ENCODE results near the gene CLRN1. TPM values are rescaled to one million over a fixed set of nuclear protein-coding genes. Genes with fewer than 3 reads are reported as not detected.

Gene CLRN1
- total RNA-seq, 1 donor from 2014 or later: not detected

DNA sequence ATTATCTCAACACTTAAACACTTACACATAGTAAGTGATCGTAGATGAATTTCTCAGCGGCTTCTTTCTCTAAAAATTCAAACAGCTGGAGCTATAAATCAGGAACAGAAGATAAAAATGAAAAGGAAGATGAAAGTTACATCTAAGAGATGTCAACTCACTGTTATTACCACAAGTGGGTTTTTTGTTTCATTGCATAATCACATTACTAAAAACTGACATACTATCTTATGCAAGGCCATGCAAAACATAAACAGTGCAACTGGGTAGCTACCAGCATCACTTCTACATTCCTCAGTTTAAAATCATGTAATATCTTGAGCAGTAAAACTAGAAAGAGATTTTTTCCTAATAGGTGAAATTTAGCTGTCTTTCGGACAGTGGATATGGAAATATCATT, 82.2 kb downstream of the CLRN1 start:
- Mint-ChIP-seq H3K36me3 (ENCODE audit: insufficient read depth) (no peaks in the 10 kb centered on the region), H3K4me3 (ENCODE audit: low read depth) (no peak overlapping the region), H3K27me3 (no peaks in the 10 kb centered on the region), H3K27ac (no peak overlapping the region), H3K9me3 (ENCODE audit: low read depth) (no peaks in the 10 kb centered on the region), H3K4me1 (ENCODE audit: low read depth) (no peaks in the 10 kb centered on the region)
- no peak for DNase-seq (ENCODE audit: low spot score, unreplicated experiment)
- TF ChIP-seq, protein P1, sequence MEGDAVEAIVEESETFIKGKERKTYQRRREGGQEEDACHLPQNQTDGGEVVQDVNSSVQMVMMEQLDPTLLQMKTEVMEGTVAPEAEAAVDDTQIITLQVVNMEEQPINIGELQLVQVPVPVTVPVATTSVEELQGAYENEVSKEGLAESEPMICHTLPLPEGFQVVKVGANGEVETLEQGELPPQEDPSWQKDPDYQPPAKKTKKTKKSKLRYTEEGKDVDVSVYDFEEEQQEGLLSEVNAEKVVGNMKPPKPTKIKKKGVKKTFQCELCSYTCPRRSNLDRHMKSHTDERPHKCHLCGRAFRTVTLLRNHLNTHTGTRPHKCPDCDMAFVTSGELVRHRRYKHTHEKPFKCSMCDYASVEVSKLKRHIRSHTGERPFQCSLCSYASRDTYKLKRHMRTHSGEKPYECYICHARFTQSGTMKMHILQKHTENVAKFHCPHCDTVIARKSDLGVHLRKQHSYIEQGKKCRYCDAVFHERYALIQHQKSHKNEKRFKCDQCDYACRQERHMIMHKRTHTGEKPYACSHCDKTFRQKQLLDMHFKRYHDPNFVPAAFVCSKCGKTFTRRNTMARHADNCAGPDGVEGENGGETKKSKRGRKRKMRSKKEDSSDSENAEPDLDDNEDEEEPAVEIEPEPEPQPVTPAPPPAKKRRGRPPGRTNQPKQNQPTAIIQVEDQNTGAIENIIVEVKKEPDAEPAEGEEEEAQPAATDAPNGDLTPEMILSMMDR (IDR thresholded peaks at IDR 0.05; ENCODE audit: unreplicated experiment): no peak

GRCh38 chr3:150889106-150889505, 83.4 kb downstream of the CLRN1 start:
- no peak for DNase-seq (ENCODE audit: low spot score, unreplicated experiment)
- no peak overlapping the region for H3K4me3 Mint-ChIP-seq (ENCODE audit: low read depth)
- no peaks in the 10 kb centered on the region for H3K9me3 Mint-ChIP-seq (ENCODE audit: low read depth)
- H3K4me1 Mint-ChIP-seq (ENCODE audit: low read depth): no peaks in the 10 kb centered on the region
- H3K36me3 Mint-ChIP-seq (ENCODE audit: insufficient read depth): no peaks in the 10 kb centered on the region
- TF ChIP-seq, protein P1 (IDR thresholded peaks at IDR 0.05; ENCODE audit: unreplicated experiment): no peak
- no peaks in the 10 kb centered on the region for H3K27me3 Mint-ChIP-seq
- no peak overlapping the region for H3K27ac Mint-ChIP-seq

- no peak overlapping the region for H3K4me3 Mint-ChIP-seq (ENCODE audit: low read depth)
- H3K9me3 Mint-ChIP-seq (ENCODE audit: low read depth): no peaks in the 10 kb centered on the region
- no peaks in the 10 kb centered on the region for H3K36me3 Mint-ChIP-seq (ENCODE audit: insufficient read depth)
- TF ChIP-seq, protein P1 (IDR thresholded peaks at IDR 0.05; ENCODE audit: unreplicated experiment): no peak
- H3K27ac Mint-ChIP-seq: no peak overlapping the region
- H3K27me3 Mint-ChIP-seq: no peaks in the 10 kb centered on the region
- DNase-seq (ENCODE audit: low spot score, unreplicated experiment): no peak
- no peaks in the 10 kb centered on the region for H3K4me1 Mint-ChIP-seq (ENCODE audit: low read depth)
These were observed 85.5 kb downstream of the CLRN1 start for GRCh38 chr3:150887031-150887430.

DNA sequence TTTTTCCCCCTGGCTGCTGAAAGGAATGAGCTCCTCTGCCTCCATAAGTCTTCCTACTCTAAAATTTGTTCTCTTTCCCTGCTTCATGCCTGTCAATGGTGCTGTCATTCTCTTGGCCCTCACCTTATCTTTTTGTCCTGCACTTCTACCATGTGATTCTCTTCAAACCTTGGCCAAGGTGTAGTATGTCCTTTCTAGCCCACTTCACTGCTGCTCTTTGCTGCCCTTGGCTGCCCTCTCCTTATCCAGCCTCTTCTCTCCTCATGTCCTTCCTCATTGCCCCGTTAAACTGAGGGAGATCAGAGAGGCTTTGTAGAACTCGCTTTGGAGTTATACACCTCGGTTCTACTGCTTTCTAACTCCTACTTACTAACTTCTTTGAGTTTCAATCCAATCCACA, 87.0 kb downstream of the CLRN1 start:
- Mint-ChIP-seq H3K27me3 (no peaks in the 10 kb centered on the region), H3K4me3 (ENCODE audit: low read depth) (no peak overlapping the region), H3K9me3 (ENCODE audit: low read depth) (no peaks in the 10 kb centered on the region), H3K27ac (no peak overlapping the region), H3K36me3 (ENCODE audit: insufficient read depth) (no peaks in the 10 kb centered on the region), H3K4me1 (ENCODE audit: low read depth) (no peaks in the 10 kb centered on the region)
- TF ChIP-seq, protein P1 (IDR thresholded peaks at IDR 0.05; ENCODE audit: unreplicated experiment): no peak
- DNase-seq (ENCODE audit: low spot score, unreplicated experiment): no peak

- no peaks in the 10 kb centered on the region for H3K4me1 Mint-ChIP-seq (ENCODE audit: low read depth)
- no peak overlapping the region for H3K4me3 Mint-ChIP-seq (ENCODE audit: low read depth)
- no peaks in the 10 kb centered on the region for H3K9me3 Mint-ChIP-seq (ENCODE audit: low read depth)
- H3K36me3 Mint-ChIP-seq (ENCODE audit: insufficient read depth): no peaks in the 10 kb centered on the region
- peaks cover 3% of the 10 kb centered on the region for H3K27me3 Mint-ChIP-seq
- no peak overlapping the region for H3K27ac Mint-ChIP-seq
- DNase-seq (ENCODE audit: low spot score, unreplicated experiment): no peak
- TF ChIP-seq, protein P1 (IDR thresholded peaks at IDR 0.05; ENCODE audit: unreplicated experiment): no peak
These were observed 93.4 kb downstream of the CLRN1 start for GRCh38 chr3:150878996-150879575.
